Measurements from ENCODE around the gene NEDD4L. TPM values are rescaled to one million over a fixed set of nuclear protein-coding genes. Genes with fewer than 3 reads are reported as not detected.
A peak's percentile ranks its signal among the peaks of the same experiment; 100 is the strongest.
"Not testable (repeated sequence)": the region's sequence is repeated elsewhere in the genome, so short reads cannot be mapped to it uniquely, and the experiment has no call there.

The NEDD4L gene
- total RNA-seq, 4 donors from 2014 or later = 16.2 to 63.0 (median 30.4) TPM

DNA sequence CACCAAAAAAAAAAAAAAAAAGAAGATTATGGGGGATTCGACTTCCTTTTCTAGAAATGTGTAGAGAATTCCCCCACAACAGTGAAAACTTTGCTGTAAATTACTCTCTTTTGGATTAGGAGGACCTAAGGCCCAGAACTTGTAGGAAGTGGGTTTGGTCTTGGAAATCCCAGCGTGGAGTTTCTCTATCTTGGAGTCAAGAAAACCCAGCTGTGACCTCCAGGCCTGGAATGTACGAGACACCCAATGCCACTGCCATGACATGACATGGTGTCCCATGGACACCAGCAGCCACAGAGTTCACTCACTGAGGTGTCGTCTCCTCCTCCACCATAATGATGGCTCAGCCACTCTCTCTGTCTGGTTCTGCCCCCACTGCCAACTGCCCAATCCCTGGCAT lies 382.6 kb downstream of the NEDD4L start:
- DNase-seq (ENCODE audit: low spot score) = no peak
- TF ChIP-seq, protein P1, sequence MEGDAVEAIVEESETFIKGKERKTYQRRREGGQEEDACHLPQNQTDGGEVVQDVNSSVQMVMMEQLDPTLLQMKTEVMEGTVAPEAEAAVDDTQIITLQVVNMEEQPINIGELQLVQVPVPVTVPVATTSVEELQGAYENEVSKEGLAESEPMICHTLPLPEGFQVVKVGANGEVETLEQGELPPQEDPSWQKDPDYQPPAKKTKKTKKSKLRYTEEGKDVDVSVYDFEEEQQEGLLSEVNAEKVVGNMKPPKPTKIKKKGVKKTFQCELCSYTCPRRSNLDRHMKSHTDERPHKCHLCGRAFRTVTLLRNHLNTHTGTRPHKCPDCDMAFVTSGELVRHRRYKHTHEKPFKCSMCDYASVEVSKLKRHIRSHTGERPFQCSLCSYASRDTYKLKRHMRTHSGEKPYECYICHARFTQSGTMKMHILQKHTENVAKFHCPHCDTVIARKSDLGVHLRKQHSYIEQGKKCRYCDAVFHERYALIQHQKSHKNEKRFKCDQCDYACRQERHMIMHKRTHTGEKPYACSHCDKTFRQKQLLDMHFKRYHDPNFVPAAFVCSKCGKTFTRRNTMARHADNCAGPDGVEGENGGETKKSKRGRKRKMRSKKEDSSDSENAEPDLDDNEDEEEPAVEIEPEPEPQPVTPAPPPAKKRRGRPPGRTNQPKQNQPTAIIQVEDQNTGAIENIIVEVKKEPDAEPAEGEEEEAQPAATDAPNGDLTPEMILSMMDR (IDR thresholded peaks at IDR 0.05) = no peak
- ATAC-seq (ENCODE audit: low FRiP score) = no peak

DNA sequence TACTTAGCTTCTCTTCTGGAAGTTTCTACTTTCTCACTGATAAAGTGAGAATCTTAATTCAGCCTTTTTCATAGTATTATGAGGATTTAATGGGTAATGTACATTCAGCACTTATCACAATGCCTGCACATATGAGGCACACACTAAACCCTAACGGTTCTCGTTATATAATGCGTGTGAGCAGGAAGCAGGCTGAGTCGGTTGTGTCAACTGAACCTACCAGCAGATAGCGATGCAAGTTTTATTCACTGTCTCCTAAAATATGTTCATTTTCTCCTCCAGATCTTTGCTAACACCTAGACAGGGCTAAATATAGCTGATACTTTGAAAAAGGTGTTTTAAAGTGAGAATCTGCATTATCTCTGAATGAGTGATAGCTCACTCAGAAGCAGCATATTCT lies 383.3 kb downstream of the NEDD4L start:
- TF ChIP-seq, protein P1 (IDR thresholded peaks at IDR 0.05) = no peak
- no peak for ATAC-seq (ENCODE audit: low FRiP score)

DNA sequence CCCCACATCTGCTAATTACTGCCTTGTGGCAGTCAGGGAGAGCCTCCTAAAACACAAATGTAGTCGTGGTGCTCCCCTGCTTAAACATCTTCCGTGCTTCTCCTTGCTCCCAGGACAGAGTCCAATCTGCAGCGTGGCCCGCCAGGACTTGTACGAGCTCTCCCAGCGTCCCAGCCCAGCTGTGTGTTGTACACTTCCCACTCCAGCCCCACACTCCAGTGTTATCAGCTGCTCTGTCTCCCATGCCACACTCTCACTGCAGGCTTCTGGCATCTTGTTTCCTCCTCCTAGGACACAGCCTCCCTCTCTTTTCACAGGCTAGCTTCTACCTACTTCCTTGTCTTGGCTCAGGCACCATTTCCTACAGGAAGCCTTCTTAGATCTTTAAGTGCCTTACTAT lies 385.4 kb downstream of the NEDD4L start:
- ATAC-seq (ENCODE audit: low FRiP score) = no peak
- TF ChIP-seq, protein P1 (IDR thresholded peaks at IDR 0.05) = no peak
- DNase-seq (ENCODE audit: low spot score) = no peak

More for the DNA sequence above, 383.3 kb downstream of the NEDD4L start:
- DNase-seq (ENCODE audit: low spot score) = no peak

DNA sequence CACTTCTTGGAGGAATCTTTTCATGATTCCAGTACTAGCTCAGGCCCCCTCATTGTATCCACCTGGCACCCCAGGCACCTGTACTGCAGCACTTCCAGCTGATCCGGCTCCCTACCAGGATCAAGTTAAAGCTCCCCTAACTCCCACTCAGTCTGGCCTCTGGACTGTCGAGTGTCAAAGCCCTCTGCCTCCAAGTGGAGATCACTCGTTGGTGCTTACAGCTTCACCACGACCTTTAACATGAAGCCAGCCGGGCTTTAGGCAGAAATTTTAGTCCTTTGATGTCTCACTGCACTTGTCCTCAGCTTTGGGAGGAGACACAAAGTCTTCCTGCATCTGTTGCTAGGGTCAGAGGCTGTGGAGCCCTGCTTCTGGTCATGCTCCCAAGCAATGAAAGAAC lies 387.2 kb downstream of the NEDD4L start:
- no peak for DNase-seq (ENCODE audit: low spot score)
- no peak for ATAC-seq (ENCODE audit: low FRiP score)
- TF ChIP-seq, protein P1 (IDR thresholded peaks at IDR 0.05) = no peak

DNA sequence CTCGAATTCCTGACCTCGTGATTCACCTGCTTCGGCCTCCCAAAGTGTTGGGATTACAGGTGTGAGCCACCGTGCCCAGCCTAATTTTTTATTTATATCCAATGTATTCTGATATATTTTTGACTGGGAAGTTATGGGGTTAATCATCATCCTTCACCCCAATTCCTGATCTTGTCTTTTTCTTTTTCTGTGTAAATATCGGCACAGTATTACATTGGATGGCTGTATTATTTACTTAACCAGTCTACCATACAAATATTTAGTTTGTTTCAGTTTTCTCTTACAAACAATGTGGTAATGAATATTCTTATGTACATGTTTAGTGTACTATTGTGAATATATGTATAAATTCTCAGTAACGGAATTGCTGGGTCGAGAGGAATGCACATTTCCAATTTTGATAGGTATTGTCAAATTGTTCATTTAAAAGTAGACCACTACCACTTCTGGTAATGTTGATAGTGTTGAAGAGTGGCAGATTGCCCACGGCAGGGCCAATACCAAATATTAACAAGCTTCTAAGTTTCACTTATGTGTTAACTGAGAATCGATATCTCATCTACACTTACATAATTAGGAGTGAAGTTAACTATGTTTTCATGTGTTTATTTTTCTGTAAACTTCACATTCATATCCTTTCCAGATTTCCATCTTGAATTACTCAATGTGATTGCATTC lies 388.2 kb downstream of the NEDD4L start:
- TF ChIP-seq, protein P1 (IDR thresholded peaks at IDR 0.05) = no peak
- no peak for DNase-seq (ENCODE audit: low spot score)
- no peak for ATAC-seq (ENCODE audit: low FRiP score)

DNA sequence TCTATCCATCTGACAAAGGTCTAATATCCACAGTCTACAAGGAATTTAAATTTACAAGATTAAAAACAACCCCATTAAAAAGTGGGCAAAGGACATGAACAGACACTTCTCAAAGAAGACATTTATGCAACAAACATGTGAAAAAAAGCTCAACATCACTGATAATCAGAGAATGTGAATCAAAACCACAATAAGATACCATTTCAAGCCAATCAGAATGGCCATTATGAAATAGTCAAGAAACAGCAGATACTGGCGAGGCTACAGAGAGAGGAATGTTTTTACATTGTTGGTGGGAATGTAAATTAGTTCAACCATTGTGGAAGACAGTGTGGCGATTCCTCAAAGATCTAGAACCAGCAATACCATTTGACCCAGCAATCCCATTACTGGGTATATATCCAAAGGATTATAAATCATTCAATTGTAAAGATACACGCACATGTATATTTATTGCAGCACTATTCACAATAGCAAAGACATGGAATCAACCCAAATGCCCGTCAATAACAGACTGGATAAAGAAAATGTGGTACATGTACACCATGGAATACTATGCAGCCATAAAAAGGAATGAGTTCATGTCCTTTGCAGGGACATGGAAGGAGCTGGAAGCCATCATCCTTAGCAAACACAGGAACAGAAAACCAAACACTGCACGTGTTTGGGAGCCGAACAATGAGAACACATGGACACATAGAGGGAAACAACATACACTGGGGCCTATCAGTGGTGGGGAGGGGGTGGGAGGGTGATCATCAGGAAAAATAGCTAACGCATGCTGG lies 391.4 kb downstream of the NEDD4L start:
- not testable (repeated sequence) for DNase-seq (ENCODE audit: low spot score); ATAC-seq (ENCODE audit: low FRiP score)

DNA sequence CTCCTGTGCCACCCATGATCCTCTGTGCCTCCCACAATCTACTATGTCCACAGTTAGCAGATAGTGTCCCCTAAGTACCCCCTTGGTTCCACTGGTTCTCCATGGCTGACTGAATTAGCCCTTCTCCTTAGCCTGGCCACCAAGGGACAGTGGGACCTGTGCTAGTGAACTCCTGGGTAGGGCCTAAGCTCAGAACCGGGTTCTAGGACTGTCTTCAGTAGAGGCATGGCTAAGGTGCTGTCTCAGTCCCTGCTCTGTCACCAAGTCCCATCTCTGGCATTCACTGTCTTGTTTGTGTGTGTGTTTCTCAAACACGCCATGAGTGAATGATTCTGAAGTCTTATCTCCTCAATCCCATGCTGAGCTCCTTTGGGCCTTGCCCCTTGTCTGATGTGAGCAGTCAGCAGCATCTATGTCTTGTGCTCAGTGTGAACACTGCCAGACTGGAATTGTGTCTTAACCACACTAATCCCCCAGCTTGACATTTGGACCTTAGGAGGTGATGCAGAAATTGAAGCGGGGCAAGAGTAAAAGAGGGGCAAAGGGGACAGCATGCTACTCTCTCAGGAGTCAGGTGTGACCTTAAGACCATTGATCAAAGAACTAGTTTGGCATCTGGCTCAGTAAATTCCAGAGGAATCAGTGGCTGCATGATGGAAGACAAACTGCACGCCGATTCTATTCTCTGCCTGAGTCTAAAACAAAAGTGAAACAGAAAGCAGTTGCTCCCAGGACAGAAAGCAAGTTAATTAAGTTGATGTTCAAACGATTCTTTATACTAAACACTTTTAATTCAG lies 394.3 kb downstream of the NEDD4L start:
- ATAC-seq (ENCODE audit: low FRiP score) (peak; percentile 23), DNase-seq (ENCODE audit: low spot score) (no peak)
- TF ChIP-seq, protein P1 (IDR thresholded peaks at IDR 0.05) = no peak
